AG04449 (cell line): ENCODE results near the gene DCANP1.
A peak's percentile ranks its signal among the peaks of the same experiment; 100 is the strongest.
"Not testable (repeated sequence)": the region's sequence is repeated elsewhere in the genome, so short reads cannot be mapped to it uniquely, and the experiment has no call there.

Experiments
- CTCF ChIA-PET: fragments of 350-600 bp; formaldehyde crosslinking; extraction: SDS; loops from one replicate; lab custom pipeline; 2021; ENCODE audit warnings: antibody characterized with exemption; lab: Yijun Ruan, JAX
- POLR2A ChIA-PET: fragments of 400-600, 350-600 bp; formaldehyde crosslinking; extraction: SDS; loops from one replicate; lab custom pipeline; 2020; ENCODE audit warnings: antibody characterized with exemption, inconsistent platforms; lab: Yijun Ruan, JAX
- DNase-seq: peaks from one replicate; pipeline ENCODE4 v3.0.0-alpha.2; 2010; ENCODE audit warnings: low read depth, low spot score
- H3K4me3 ChIP-seq: 2 replicates; pipeline ENCODE4 v1.5.1; 2011; ENCODE audit warnings: low read depth, mild to moderate bottlenecking, control low read depth, low read length
- CTCF ChIP-seq: IDR thresholded peaks from one replicate; pipeline ENCODE4 v1.5.1; 2011; ENCODE audit warnings: mild to moderate bottlenecking, moderate library complexity, low read length, control low read depth, inconsistent platforms; ENCODE audit not compliant: insufficient read depth; ENCODE audit errors: missing control alignments

The DCANP1 gene

DNA sequence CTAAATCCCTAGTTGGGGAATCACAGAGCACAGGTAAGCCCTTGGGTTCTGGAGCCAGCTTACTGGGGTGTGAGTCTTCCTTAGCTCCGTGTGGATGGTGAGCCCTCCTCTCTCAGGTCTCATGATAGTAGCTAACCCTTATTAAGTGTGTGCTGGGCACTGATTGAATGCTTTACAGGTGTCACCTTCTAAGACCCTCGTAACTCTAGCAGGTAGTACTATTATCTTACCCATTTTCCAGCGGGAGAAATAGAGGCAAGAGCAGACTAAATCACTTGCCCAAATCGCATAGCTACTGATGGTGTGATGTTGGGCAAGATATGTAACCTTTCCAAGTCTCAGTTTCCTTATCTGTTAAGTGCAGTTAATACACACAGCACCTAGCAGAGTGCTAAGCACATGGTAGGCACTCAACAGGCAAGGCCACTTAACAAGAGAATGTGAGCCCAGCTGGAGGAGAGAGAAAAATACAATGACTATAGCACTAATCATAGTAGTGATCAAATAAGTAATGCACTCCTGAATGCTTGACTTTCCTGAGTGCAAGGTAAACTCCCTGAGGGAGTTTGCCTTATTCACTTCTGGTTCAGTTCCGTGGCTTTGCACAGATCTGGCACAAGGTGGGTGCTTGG, at the start of gene DCANP1:
DCANP1 (minus strand) TSS at position 51 of the 632 bp plus-strand sequence. CDS start 240 bp downstream, outside the sequence.
- ChIA-PET CTCF (interaction anchor here (1.2 to 37.5 kb wide), 7 partner anchors 9 to 238 kb away, joined by 3 to 2422 read pairs (median 27); partner anchors contain the start of gene CXCL14), POLR2A (no interaction called here)
- H3K4me3 ChIP-seq: no peak within 1 kb of the TSS
- no peak for TF ChIP-seq CTCF
- no peak for DNase-seq

DNA sequence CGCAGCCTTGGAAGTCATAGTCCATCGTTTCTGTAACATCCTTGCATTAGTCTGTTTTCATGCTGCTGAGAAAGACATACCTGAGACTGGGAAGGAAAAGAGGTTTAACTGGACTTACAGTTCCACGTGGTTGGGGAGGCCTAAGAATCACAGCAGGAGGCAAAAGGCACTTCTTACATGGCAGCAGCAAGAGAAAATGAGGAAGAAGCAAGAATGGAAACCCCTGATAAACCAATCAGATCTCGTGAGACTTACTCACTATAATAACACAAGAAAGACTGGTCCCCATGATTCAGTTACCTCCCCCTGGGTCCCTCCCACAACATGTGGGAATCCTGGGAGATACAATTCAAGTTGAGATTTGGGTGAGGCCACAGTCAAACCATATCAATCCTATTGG, 48.4 kb upstream of the DCANP1 start:
- POLR2A ChIA-PET, DNase-seq, H3K4me3 ChIP-seq: not testable (repeated sequence)
- CTCF ChIA-PET: interaction anchor here (1.1 to 10.7 kb wide), 4 partner anchors 30 to 65 kb away, joined by 3 to 85 read pairs (median 22); no protein-coding TSS in a partner anchor

GRCh38 chr5:135494196-135494595, 47.0 kb upstream of the DCANP1 start:
- no peak overlapping the region for H3K4me3 ChIP-seq
- TF ChIP-seq CTCF: no peak
- ChIA-PET CTCF (interaction anchor here (0.7 to 10.7 kb wide), 9 partner anchors 26 to 338 kb away, joined by 3 to 85 read pairs (median 8); no protein-coding TSS in a partner anchor), POLR2A (no interaction called here)
- no peak for DNase-seq

DNA sequence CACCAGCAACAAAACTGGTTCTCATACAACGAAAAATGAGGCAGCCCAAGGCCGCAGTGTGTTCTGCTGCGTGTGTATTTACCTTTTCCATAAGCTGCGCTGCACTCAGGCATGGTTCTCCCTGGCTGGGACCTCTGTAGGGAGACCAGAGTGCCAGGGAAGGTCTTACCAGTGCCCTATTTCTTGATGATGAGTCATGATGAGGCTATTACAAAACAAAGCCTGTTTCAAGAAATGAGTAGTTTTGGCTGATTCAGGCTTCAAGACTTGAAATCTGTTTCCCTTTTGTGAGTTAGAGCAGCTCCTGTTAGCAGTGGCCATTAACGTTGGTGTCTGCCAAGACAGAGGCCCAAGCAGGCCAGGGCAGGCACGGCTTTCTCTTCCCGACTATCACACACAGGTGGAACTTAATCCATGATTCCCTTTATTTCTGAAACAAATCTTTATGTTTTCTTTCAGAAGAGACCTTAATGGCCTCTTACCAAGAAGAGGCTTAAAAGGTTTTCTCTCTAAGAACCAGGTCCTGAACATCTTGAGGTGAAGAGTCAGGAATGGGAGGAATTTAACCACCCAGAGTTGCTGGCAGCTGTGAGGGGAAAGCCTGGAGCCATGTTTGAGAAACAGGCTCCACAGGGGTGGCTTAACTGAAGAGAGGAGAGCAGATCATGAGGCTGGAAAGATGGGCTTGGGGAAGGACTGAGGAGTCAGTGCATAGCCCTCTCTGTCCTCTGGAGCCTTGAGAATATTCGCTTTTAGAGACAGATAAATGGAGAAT, 46.4 kb upstream of the DCANP1 start:
- CTCF ChIA-PET: interaction anchor here (1.1 to 10.7 kb wide), 9 partner anchors 26 to 74 kb away, joined by 3 to 85 read pairs (median 8); no protein-coding TSS in a partner anchor
- no peak overlapping the region for H3K4me3 ChIP-seq
- TF ChIP-seq CTCF: no peak
- DNase-seq: peak; percentile 85
- POLR2A ChIA-PET: no interaction called here

GRCh38 chr5:135492319-135492626, 45.1 kb upstream of the DCANP1 start:
- DNase-seq: no peak
- ChIA-PET POLR2A (no interaction called here), CTCF (interaction anchor here (3.1 to 10.7 kb wide), 4 partner anchors 27 to 74 kb away, joined by 15 to 85 read pairs (median 30); no protein-coding TSS in a partner anchor)
- no peak for TF ChIP-seq CTCF
- no peak overlapping the region for H3K4me3 ChIP-seq

DNA sequence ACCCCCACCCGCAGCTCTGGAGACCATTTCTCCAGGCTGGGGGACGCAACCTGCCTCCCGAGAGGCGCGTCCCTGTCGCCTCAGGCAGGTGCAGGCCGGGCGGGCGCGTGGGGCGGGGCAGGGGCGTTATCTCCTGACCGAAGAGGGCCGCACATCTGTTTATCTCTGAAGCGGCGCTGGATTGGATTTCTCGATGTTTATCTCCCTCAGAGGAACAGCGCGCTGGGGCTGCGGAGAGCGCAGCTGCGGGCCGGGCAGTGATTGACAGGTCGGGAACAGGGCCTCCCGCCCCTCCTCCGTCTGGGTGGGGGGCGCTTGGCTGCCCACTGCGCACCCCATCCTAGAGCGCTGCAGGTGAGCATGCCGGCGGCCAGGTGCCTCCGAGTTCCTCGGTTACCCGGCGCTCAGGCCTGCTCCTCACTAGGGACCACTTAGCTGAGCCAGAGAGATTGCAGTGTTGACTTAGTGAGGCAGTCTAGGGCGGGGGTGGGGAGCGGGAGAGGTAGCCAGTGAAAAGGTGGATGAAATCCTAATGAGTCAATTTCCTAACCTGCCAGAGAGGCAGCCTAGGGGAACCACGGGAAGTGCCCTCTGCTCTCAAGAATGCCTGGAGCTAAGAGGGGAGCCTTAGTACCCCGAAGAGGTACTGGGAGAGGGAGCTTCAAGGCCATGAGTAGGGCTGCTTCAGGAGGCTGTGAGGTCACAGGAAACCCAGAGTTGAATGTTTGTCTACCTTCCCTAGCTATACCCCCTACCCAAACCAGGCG, 44.6 kb upstream of the DCANP1 start:
- CTCF ChIA-PET: interaction anchor here (3.1 to 10.7 kb wide), 4 partner anchors 27 to 74 kb away, joined by 15 to 85 read pairs (median 30); no protein-coding TSS in a partner anchor
- TF ChIP-seq CTCF: no peak
- no peak for DNase-seq
- H3K4me3 ChIP-seq: no peak overlapping the region
- POLR2A ChIA-PET: no interaction called here
